ENCODE results near the gene ALOX5AP. TPM values are rescaled to one million over a fixed set of nuclear protein-coding genes. Genes with fewer than 3 reads are reported as not detected.

The ALOX5AP gene
- total and polyA plus RNA-seq, 5 donors: 1.9 to 12.4 (median 7.9) TPM

GRCh38 chr13:30750036-30750435 is 14.7 kb downstream of the ALOX5AP start:
- ATAC-seq: no peak
- intact Hi-C loops (cut with DNase I): no loop called here
- Histone ChIP-seq H3K27ac (ENCODE audit: low read length) (no peak overlapping the region), H3K9me3 (ENCODE audit: control insufficient read depth, low read length) (no peaks in the 10 kb centered on the region), H3K27me3 (ENCODE audit: control insufficient read depth, insufficient read depth) (no peaks in the 10 kb centered on the region), H3K4me3 (ENCODE audit: low read length) (no peak overlapping the region), H3K4me1 (ENCODE audit: control insufficient read depth, insufficient read depth, low read length) (peaks cover 2% of the 10 kb centered on the region)
- peak in 2 of 3 donors; percentile 38 to 79 for DNase-seq
- WGBS: 48% methylated on average over 4 of the region's 4 CpGs

- H3K27me3 ChIP-seq (ENCODE audit: control insufficient read depth, insufficient read depth): no peaks in the 10 kb centered on the region
- WGBS: 86% methylated on average over 8 of the region's 8 CpGs
- intact Hi-C loops (cut with DNase I): no loop called here
- no peaks in the 10 kb centered on the region for H3K4me1 ChIP-seq (ENCODE audit: control insufficient read depth, insufficient read depth, low read length)
- H3K4me3 ChIP-seq (ENCODE audit: low read length): no peak overlapping the region
- DNase-seq (no peak), ATAC-seq (no peak)
- no peaks in the 10 kb centered on the region for H3K9me3 ChIP-seq (ENCODE audit: control insufficient read depth, low read length)
- H3K27ac ChIP-seq (ENCODE audit: low read length): no peak overlapping the region
Observed at GRCh38 chr13:30751183-30751933, 16.0 kb downstream of the ALOX5AP start.

- H3K27me3 ChIP-seq (ENCODE audit: control insufficient read depth, insufficient read depth): no peaks in the 10 kb centered on the region
- H3K27ac ChIP-seq (ENCODE audit: low read length): no peak overlapping the region
- peak; percentile 52 to 83 (median 77) for DNase-seq
- H3K9me3 ChIP-seq (ENCODE audit: control insufficient read depth, low read length): no peaks in the 10 kb centered on the region
- WGBS: 36% methylated on average over 11 of the region's 11 CpGs
- H3K4me1 ChIP-seq (ENCODE audit: control insufficient read depth, insufficient read depth, low read length): no peaks in the 10 kb centered on the region
- no peak overlapping the region for H3K4me3 ChIP-seq (ENCODE audit: low read length)
- peak; percentile 84 to 85 for ATAC-seq
- intact Hi-C loops (cut with DNase I): no loop called here
Observed at GRCh38 chr13:30752201-30752797, 17.0 kb downstream of the ALOX5AP start.

- intact Hi-C loops (cut with DNase I): no loop called here
- H3K4me3 ChIP-seq (ENCODE audit: low read length): no peak overlapping the region
- ATAC-seq: no peak
- H3K27ac ChIP-seq (ENCODE audit: low read length): no peak overlapping the region
- no peak for DNase-seq
- no peaks in the 10 kb centered on the region for H3K27me3 ChIP-seq (ENCODE audit: control insufficient read depth, insufficient read depth)
- no peaks in the 10 kb centered on the region for H3K9me3 ChIP-seq (ENCODE audit: control insufficient read depth, low read length)
- WGBS: 83% methylated on average over 8 of the region's 8 CpGs
- no peaks in the 10 kb centered on the region for H3K4me1 ChIP-seq (ENCODE audit: control insufficient read depth, insufficient read depth, low read length)
Observed at GRCh38 chr13:30753030-30753616, 17.8 kb downstream of the ALOX5AP start.

- no peak for DNase-seq
- H3K4me1 ChIP-seq (ENCODE audit: control insufficient read depth, insufficient read depth, low read length): no peaks in the 10 kb centered on the region
- no peak overlapping the region for H3K4me3 ChIP-seq (ENCODE audit: low read length)
- 84% methylated on average over 12 of the region's 12 CpGs for WGBS
- H3K9me3 ChIP-seq (ENCODE audit: control insufficient read depth, low read length): no peaks in the 10 kb centered on the region
- no peaks in the 10 kb centered on the region for H3K27me3 ChIP-seq (ENCODE audit: control insufficient read depth, insufficient read depth)
- no peak overlapping the region for H3K27ac ChIP-seq (ENCODE audit: low read length)
- intact Hi-C loops (cut with DNase I): no loop called here
- ATAC-seq: no peak
Observed at GRCh38 chr13:30755678-30756077, 20.3 kb downstream of the ALOX5AP start.

- Histone ChIP-seq H3K27me3 (ENCODE audit: control insufficient read depth, insufficient read depth) (no peaks in the 10 kb centered on the region), H3K9me3 (ENCODE audit: control insufficient read depth, low read length) (no peaks in the 10 kb centered on the region), H3K4me1 (ENCODE audit: control insufficient read depth, insufficient read depth, low read length) (no peaks in the 10 kb centered on the region), H3K4me3 (ENCODE audit: low read length) (no peak overlapping the region), H3K27ac (ENCODE audit: low read length) (no peak overlapping the region)
- DNase-seq (no peak), ATAC-seq (no peak)
- WGBS: 34% methylated on average over 9 of the region's 9 CpGs
- intact Hi-C loops (cut with DNase I): no loop called here
Observed at GRCh38 chr13:30757026-30757742, 21.8 kb downstream of the ALOX5AP start.

- intact Hi-C loops (cut with DNase I): no loop called here
- WGBS: 93% methylated on average over 3 of the region's 3 CpGs
Observed at GRCh38 chr13:30759748-30760147, 24.4 kb downstream of the ALOX5AP start.

GRCh38 chr13:30762643-30763042 is 27.3 kb downstream of the ALOX5AP start:
- intact Hi-C loops (cut with DNase I): no loop called here
- no peak for DNase-seq
- Histone ChIP-seq H3K4me1 (ENCODE audit: control insufficient read depth, insufficient read depth, low read length) (no peaks in the 10 kb centered on the region), H3K4me3 (ENCODE audit: low read length) (no peak overlapping the region), H3K27ac (ENCODE audit: low read length) (no peak overlapping the region), H3K9me3 (ENCODE audit: control insufficient read depth, low read length) (no peaks in the 10 kb centered on the region), H3K27me3 (ENCODE audit: control insufficient read depth, insufficient read depth) (no peaks in the 10 kb centered on the region)
- ATAC-seq: no peak
- 63% methylated on average over 4 of the region's 4 CpGs for WGBS

More at GRCh38 chr13:30759748-30760147, 24.4 kb downstream of the ALOX5AP start:
- ATAC-seq (no peak), DNase-seq (no peak)
- Histone ChIP-seq H3K27ac (ENCODE audit: low read length) (no peak overlapping the region), H3K27me3 (ENCODE audit: control insufficient read depth, insufficient read depth) (no peaks in the 10 kb centered on the region), H3K4me3 (ENCODE audit: low read length) (no peak overlapping the region), H3K9me3 (ENCODE audit: control insufficient read depth, low read length) (no peaks in the 10 kb centered on the region), H3K4me1 (ENCODE audit: control insufficient read depth, insufficient read depth, low read length) (no peaks in the 10 kb centered on the region)

GRCh38 chr13:30763786-30764413 is 28.6 kb downstream of the ALOX5AP start:
- Histone ChIP-seq H3K9me3 (ENCODE audit: control insufficient read depth, low read length) (no peaks in the 10 kb centered on the region), H3K4me3 (ENCODE audit: low read length) (no peak overlapping the region), H3K4me1 (ENCODE audit: control insufficient read depth, insufficient read depth, low read length) (no peaks in the 10 kb centered on the region), H3K27ac (ENCODE audit: low read length) (no peak overlapping the region), H3K27me3 (ENCODE audit: control insufficient read depth, insufficient read depth) (no peaks in the 10 kb centered on the region)
- intact Hi-C loops (cut with DNase I): no loop called here
- WGBS: 68% methylated on average over 8 of the region's 8 CpGs
- no peak for ATAC-seq
- no peak for DNase-seq

GRCh38 chr13:30766231-30766630 is 30.9 kb downstream of the ALOX5AP start:
- intact Hi-C loops (cut with DNase I): no loop called here
- no peak for DNase-seq
- 70% methylated on average over 2 of the region's 2 CpGs for WGBS

More at GRCh38 chr13:30766231-30766630, 30.9 kb downstream of the ALOX5AP start:
- Histone ChIP-seq H3K27me3 (ENCODE audit: control insufficient read depth, insufficient read depth) (no peaks in the 10 kb centered on the region), H3K4me3 (ENCODE audit: low read length) (no peak overlapping the region), H3K4me1 (ENCODE audit: control insufficient read depth, insufficient read depth, low read length) (no peaks in the 10 kb centered on the region), H3K9me3 (ENCODE audit: control insufficient read depth, low read length) (no peaks in the 10 kb centered on the region), H3K27ac (ENCODE audit: low read length) (no peak overlapping the region)
- ATAC-seq: no peak

Data from right cardiac atrium (tissue), 5 donors.